Measurements from ENCODE around the gene TICAM2. TPM values are rescaled to one million over a fixed set of nuclear protein-coding genes. Genes with fewer than 3 reads are reported as not detected.

The TICAM2 gene
- total and polyA plus RNA-seq, 10 of the 15 experiments (the other 5 are each of a cell fraction or from before 2014, with no cell fraction given), result 0.14 to 7.0 (median 2.9) TPM

DNA sequence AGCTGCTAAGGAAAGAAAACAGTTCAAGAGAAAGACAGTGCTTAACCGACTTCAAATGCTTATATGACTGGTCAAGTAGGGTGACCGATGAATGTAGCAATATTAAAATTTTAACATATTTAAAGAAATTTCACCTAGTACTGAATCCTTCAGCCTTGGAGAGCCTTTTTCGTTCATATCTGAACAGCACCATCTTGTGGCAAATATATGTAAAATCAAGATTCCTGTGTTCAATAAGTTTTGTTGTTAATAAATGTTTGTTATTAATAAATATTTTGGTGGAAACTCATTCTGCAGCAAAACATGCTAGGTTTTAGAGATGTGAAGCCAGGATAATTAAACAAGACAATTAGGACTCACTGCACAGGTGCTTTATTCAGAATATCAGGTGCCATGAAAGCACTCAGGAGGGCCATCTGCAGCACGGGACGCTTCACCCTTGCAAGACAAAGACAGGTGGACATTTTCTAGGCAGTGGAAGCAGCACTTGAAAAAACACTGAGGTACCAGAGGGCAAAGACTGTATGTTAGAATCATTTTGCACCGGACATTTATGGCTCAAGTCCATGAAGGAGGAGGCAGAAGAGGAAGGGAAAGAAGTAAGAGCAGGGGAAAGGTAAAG is 15.6 kb downstream of the TICAM2 start (continued):
- TF ChIP-seq, protein P1, sequence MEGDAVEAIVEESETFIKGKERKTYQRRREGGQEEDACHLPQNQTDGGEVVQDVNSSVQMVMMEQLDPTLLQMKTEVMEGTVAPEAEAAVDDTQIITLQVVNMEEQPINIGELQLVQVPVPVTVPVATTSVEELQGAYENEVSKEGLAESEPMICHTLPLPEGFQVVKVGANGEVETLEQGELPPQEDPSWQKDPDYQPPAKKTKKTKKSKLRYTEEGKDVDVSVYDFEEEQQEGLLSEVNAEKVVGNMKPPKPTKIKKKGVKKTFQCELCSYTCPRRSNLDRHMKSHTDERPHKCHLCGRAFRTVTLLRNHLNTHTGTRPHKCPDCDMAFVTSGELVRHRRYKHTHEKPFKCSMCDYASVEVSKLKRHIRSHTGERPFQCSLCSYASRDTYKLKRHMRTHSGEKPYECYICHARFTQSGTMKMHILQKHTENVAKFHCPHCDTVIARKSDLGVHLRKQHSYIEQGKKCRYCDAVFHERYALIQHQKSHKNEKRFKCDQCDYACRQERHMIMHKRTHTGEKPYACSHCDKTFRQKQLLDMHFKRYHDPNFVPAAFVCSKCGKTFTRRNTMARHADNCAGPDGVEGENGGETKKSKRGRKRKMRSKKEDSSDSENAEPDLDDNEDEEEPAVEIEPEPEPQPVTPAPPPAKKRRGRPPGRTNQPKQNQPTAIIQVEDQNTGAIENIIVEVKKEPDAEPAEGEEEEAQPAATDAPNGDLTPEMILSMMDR (IDR thresholded peaks at IDR 0.05 in 2 of 3, conservative IDR thresholded peaks at IDR 0.05 in 1 of 3; ENCODE audit: control insufficient read depth in 2 of 3, extremely low read depth in 1 of 3, insufficient read depth in 1 of 3, low read depth in 3 of 3, low read length in 3 of 3), result peak; percentile 9 to 60 (median 51); a peak in 5 of 6 replicates
- TF ChIP-seq, protein P2, sequence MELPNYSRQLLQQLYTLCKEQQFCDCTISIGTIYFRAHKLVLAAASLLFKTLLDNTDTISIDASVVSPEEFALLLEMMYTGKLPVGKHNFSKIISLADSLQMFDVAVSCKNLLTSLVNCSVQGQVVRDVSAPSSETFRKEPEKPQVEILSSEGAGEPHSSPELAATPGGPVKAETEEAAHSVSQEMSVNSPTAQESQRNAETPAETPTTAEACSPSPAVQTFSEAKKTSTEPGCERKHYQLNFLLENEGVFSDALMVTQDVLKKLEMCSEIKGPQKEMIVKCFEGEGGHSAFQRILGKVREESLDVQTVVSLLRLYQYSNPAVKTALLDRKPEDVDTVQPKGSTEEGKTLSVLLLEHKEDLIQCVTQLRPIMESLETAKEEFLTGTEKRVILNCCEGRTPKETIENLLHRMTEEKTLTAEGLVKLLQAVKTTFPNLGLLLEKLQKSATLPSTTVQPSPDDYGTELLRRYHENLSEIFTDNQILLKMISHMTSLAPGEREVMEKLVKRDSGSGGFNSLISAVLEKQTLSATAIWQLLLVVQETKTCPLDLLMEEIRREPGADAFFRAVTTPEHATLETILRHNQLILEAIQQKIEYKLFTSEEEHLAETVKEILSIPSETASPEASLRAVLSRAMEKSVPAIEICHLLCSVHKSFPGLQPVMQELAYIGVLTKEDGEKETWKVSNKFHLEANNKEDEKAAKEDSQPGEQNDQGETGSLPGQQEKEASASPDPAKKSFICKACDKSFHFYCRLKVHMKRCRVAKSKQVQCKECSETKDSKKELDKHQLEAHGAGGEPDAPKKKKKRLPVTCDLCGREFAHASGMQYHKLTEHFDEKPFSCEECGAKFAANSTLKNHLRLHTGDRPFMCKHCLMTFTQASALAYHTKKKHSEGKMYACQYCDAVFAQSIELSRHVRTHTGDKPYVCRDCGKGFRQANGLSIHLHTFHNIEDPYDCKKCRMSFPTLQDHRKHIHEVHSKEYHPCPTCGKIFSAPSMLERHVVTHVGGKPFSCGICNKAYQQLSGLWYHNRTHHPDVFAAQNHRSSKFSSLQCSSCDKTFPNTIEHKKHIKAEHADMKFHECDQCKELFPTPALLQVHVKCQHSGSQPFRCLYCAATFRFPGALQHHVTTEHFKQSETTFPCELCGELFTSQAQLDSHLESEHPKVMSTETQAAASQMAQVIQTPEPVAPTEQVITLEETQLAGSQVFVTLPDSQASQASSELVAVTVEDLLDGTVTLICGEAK (IDR thresholded peaks at IDR 0.05; ENCODE audit: borderline replicate concordance), result 0 out of 2 replicates have a peak, but pooled peaks have one; percentile 28
- TF ChIP-seq, protein P3, sequence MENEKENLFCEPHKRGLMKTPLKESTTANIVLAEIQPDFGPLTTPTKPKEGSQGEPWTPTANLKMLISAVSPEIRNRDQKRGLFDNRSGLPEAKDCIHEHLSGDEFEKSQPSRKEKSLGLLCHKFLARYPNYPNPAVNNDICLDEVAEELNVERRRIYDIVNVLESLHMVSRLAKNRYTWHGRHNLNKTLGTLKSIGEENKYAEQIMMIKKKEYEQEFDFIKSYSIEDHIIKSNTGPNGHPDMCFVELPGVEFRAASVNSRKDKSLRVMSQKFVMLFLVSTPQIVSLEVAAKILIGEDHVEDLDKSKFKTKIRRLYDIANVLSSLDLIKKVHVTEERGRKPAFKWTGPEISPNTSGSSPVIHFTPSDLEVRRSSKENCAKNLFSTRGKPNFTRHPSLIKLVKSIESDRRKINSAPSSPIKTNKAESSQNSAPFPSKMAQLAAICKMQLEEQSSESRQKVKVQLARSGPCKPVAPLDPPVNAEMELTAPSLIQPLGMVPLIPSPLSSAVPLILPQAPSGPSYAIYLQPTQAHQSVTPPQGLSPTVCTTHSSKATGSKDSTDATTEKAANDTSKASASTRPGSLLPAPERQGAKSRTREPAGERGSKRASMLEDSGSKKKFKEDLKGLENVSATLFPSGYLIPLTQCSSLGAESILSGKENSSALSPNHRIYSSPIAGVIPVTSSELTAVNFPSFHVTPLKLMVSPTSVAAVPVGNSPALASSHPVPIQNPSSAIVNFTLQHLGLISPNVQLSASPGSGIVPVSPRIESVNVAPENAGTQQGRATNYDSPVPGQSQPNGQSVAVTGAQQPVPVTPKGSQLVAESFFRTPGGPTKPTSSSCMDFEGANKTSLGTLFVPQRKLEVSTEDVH (IDR thresholded peaks at IDR 0.05; ENCODE audit: low read depth, partially characterized antibody), result no peak
- TF ChIP-seq MEF2A (IDR thresholded peaks at IDR 0.05; ENCODE audit: insufficient read depth, low read depth, low read length) (no peak), RFX5 (IDR thresholded peaks at IDR 0.05; ENCODE audit: low read depth, low read length) (0 out of 2 replicates have a peak, but pooled peaks have one; percentile 8), NRF1 (conservative IDR thresholded peaks at IDR 0.05; ENCODE audit: low read depth, low read length) (no peak), CREB1 (IDR thresholded peaks at IDR 0.05; ENCODE audit: low read depth) (no peak), TAF1 (IDR thresholded peaks at IDR 0.05; ENCODE audit: borderline replicate concordance, low read depth, low read length) (no peak), ATF7 (IDR thresholded peaks at IDR 0.05; ENCODE audit: low read depth) (no peak)
- TF ChIP-seq, protein P4, sequence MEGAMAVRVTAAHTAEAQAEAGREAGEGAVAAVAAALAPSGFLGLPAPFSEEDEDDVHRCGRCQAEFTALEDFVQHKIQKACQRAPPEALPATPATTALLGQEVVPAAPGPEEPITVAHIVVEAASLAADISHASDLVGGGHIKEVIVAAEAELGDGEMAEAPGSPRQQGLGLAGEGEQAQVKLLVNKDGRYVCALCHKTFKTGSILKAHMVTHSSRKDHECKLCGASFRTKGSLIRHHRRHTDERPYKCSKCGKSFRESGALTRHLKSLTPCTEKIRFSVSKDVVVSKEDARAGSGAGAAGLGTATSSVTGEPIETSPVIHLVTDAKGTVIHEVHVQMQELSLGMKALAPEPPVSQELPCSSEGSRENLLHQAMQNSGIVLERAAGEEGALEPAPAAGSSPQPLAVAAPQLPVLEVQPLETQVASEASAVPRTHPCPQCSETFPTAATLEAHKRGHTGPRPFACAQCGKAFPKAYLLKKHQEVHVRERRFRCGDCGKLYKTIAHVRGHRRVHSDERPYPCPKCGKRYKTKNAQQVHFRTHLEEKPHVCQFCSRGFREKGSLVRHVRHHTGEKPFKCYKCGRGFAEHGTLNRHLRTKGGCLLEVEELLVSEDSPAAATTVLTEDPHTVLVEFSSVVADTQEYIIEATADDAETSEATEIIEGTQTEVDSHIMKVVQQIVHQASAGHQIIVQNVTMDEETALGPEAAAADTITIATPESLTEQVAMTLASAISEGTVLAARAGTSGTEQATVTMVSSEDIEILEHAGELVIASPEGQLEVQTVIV (IDR thresholded peaks at IDR 0.05; ENCODE audit: borderline replicate concordance, partially characterized antibody), result no peak
- TF ChIP-seq, protein P5, sequence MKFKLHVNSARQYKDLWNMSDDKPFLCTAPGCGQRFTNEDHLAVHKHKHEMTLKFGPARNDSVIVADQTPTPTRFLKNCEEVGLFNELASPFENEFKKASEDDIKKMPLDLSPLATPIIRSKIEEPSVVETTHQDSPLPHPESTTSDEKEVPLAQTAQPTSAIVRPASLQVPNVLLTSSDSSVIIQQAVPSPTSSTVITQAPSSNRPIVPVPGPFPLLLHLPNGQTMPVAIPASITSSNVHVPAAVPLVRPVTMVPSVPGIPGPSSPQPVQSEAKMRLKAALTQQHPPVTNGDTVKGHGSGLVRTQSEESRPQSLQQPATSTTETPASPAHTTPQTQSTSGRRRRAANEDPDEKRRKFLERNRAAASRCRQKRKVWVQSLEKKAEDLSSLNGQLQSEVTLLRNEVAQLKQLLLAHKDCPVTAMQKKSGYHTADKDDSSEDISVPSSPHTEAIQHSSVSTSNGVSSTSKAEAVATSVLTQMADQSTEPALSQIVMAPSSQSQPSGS (IDR thresholded peaks at IDR 0.05; ENCODE audit: low read length), result no peak

Measured in GM12878 (cell line).